Measurements from ENCODE around the gene PHKA2.

GRCh38 chrX:18949291-18949943 lies 34.5 kb downstream of the PHKA2 start:
- TF ChIP-seq POLR2A (IDR thresholded peaks at IDR 0.05; ENCODE audit: low read depth, low read length) (no peak), TAF1 (IDR thresholded peaks at IDR 0.05; ENCODE audit: borderline replicate concordance, low read depth, low read length) (no peak), POLR2AphosphoS5 (IDR thresholded peaks at IDR 0.05; ENCODE audit: low read depth, low read length) (no peak)
